Activated B cell treated with CpG ODN at 0.5 μM for 24 hours (primary cell): ENCODE results near the gene SCNN1B. TPM values are rescaled to one million over a fixed set of nuclear protein-coding genes. Genes with fewer than 3 reads are reported as not detected.
"Not testable (repeated sequence)": the region's sequence is repeated elsewhere in the genome, so short reads cannot be mapped to it uniquely, and the experiment has no call there.

Experiments used
- ATAC-seq: fragments of 200-7000 bp; cut with Tn5 transposase; one replicate; pipeline ENCODE4 v1.10.0; 2021; ENCODE audit warnings: low read depth, mild to moderate bottlenecking, moderate library complexity
- CTCF ChIA-PET: fragments of 350-600 bp; sonication (Branson Sonifier 250); formaldehyde crosslinking; loops from one replicate; lab custom pipeline; 2021; ENCODE audit warnings: antibody characterized with exemption; lab: Charles Lee
- POLR2A ChIA-PET: fragments of 350-600 bp; sonication (Branson Sonifier 250); formaldehyde crosslinking; loops from one replicate; lab custom pipeline; 2021; ENCODE audit warnings: antibody characterized with exemption; lab: Charles Lee
- DNase-seq: peaks from one replicate; pipeline ENCODE4 v3.0.0; 2022
- H3K27ac Mint-ChIP-seq: one replicate; pipeline ENCODE4 v1.8.0; 2020; ENCODE audit warnings: mixed read lengths
- H3K27me3 Mint-ChIP-seq: one replicate; pipeline ENCODE4 v1.8.0; 2021; ENCODE audit warnings: mixed read lengths
- H3K36me3 Mint-ChIP-seq: one replicate; pipeline ENCODE4 v1.8.0; 2021; ENCODE audit warnings: low read depth, mixed read lengths
- H3K4me1 Mint-ChIP-seq: one replicate; pipeline ENCODE4 v1.8.0; 2021; ENCODE audit warnings: mixed read lengths
- H3K4me3 Mint-ChIP-seq: one replicate; pipeline ENCODE4 v1.8.0; 2020; ENCODE audit warnings: mild to moderate bottlenecking, mixed read lengths
- H3K9me3 Mint-ChIP-seq: one replicate; pipeline ENCODE4 v1.8.0; 2020; ENCODE audit warnings: mixed read lengths
- CTCF ChIP-seq: fragments of 200-600 bp; IDR thresholded peaks from one replicate; pipeline ENCODE4 v1.8.0; 2022; ENCODE audit warnings: antibody characterized with exemption, mild to moderate bottlenecking
- intact Hi-C: fragments of 100-400 bp; cut with micrococcal nuclease; formaldehyde crosslinking; loops from one replicate; pipeline ENCODE4 v1.15.1; 2024
- total RNA-seq: library from RNA; stranded (reverse); gene quantifications from 2 replicates; pipeline ENCODE4 v1.2.3, GENCODE V29; 2022

The SCNN1B gene
- total RNA-seq: not detected in 2 replicates

- no peak for TF ChIP-seq CTCF
- intact Hi-C loops: no loop called here
- no peaks in the 10 kb centered on the region for H3K36me3 Mint-ChIP-seq
- POLR2A ChIA-PET: no interaction called here
- H3K4me3 Mint-ChIP-seq: no peak within 1 kb of the TSS
- peaks cover 3% of the 10 kb centered on the region for H3K4me1 Mint-ChIP-seq
- H3K27ac Mint-ChIP-seq: no peak within 1 kb of the TSS
- no peak for ATAC-seq
- DNase-seq: no peak
- CTCF ChIA-PET: no interaction called here
- no peaks in the 10 kb centered on the region for H3K9me3 Mint-ChIP-seq
- H3K27me3 Mint-ChIP-seq: peaks cover 27% of the 10 kb centered on the region
Measured at GRCh38 chr16:23302045-23302956, at the start of gene SCNN1B. Gene SCNN1B (plus strand): TSS chr16:23302302. CDS start chr16:23348600, 46,298 bp downstream.

- POLR2A ChIA-PET: no interaction called here
- no peaks in the 10 kb centered on the region for H3K4me1 Mint-ChIP-seq
- DNase-seq (no peak), ATAC-seq (no peak)
- H3K9me3 Mint-ChIP-seq: peaks cover 8% of the 10 kb centered on the region
- TF ChIP-seq CTCF: no peak
- intact Hi-C loops: no loop called here
- H3K36me3 Mint-ChIP-seq: no peaks in the 10 kb centered on the region
- peaks cover 5% of the 10 kb centered on the region for H3K27me3 Mint-ChIP-seq
- CTCF ChIA-PET: no interaction called here
- H3K4me3 Mint-ChIP-seq: no peak overlapping the region
- H3K27ac Mint-ChIP-seq: no peak overlapping the region
Measured at GRCh38 chr16:23252310-23252709, 49.8 kb upstream of the SCNN1B start.

- DNase-seq: not testable (repeated sequence)
Measured at GRCh38 chr16:23253650-23254049, 48.5 kb upstream of the SCNN1B start.

GRCh38 chr16:23254338-23254737 lies 47.8 kb upstream of the SCNN1B start:
- no peak for ATAC-seq

More at GRCh38 chr16:23253650-23254049, 48.5 kb upstream of the SCNN1B start:
- CTCF ChIA-PET, H3K36me3 Mint-ChIP-seq, ATAC-seq, intact Hi-C loops, H3K27ac Mint-ChIP-seq, POLR2A ChIA-PET, H3K9me3 Mint-ChIP-seq, H3K4me1 Mint-ChIP-seq, H3K27me3 Mint-ChIP-seq, H3K4me3 Mint-ChIP-seq: not testable (repeated sequence)

GRCh38 chr16:23255000-23255399 lies 47.1 kb upstream of the SCNN1B start:
- Mint-ChIP-seq H3K27me3 (peaks cover 8% of the 10 kb centered on the region), H3K4me1 (no peaks in the 10 kb centered on the region), H3K36me3 (no peaks in the 10 kb centered on the region), H3K4me3 (no peak overlapping the region), H3K27ac (no peak overlapping the region), H3K9me3 (peaks cover 4% of the 10 kb centered on the region)
- ATAC-seq (no peak), DNase-seq (no peak)
- intact Hi-C loops: no loop called here
- POLR2A ChIA-PET: no interaction called here
- CTCF ChIA-PET: interaction anchor here (1.1 kb wide), 1 partner anchor 180 kb away, joined by 3 read pairs; no protein-coding TSS in a partner anchor
- TF ChIP-seq CTCF: no peak

More at GRCh38 chr16:23254338-23254737, 47.8 kb upstream of the SCNN1B start:
- H3K27me3 Mint-ChIP-seq: peaks cover 8% of the 10 kb centered on the region
- no peak for TF ChIP-seq CTCF
- intact Hi-C loops: no loop called here
- no peak overlapping the region for H3K4me3 Mint-ChIP-seq
- H3K9me3 Mint-ChIP-seq: peaks cover 8% of the 10 kb centered on the region
- H3K4me1 Mint-ChIP-seq: no peaks in the 10 kb centered on the region
- ChIA-PET CTCF (interaction anchor here (1.1 kb wide), 1 partner anchor 181 kb away, joined by 3 read pairs; no protein-coding TSS in a partner anchor), POLR2A (no interaction called here)
- H3K27ac Mint-ChIP-seq: no peak overlapping the region
- no peak for DNase-seq
- H3K36me3 Mint-ChIP-seq: no peaks in the 10 kb centered on the region
